Measurements from ENCODE around the gene LRRC3B.

The LRRC3B gene

GRCh38 chr3:26721047-26721446 is 98.5 kb downstream of the LRRC3B start:
- DNase-seq (ENCODE audit: extremely low read depth, low read depth) = no peak
- TF ChIP-seq CTCF (IDR thresholded peaks at IDR 0.05; ENCODE audit: low read depth, low read length) = no peak

GRCh38 chr3:26731843-26732242 is 109.3 kb downstream of the LRRC3B start:
- DNase-seq (ENCODE audit: extremely low read depth, low read depth) = no peak
- no peak for TF ChIP-seq CTCF (IDR thresholded peaks at IDR 0.05; ENCODE audit: low read depth, low read length)

- no peak for DNase-seq (ENCODE audit: extremely low read depth, low read depth)
- no peak for TF ChIP-seq CTCF (IDR thresholded peaks at IDR 0.05; ENCODE audit: low read depth, low read length)
Observed at GRCh38 chr3:26750263-26750662, 127.7 kb downstream of the LRRC3B start.

GRCh38 chr3:26752466-26752865 is 129.9 kb downstream of the LRRC3B start:
- no peak for DNase-seq (ENCODE audit: extremely low read depth, low read depth)
- no peak for TF ChIP-seq CTCF (IDR thresholded peaks at IDR 0.05; ENCODE audit: low read depth, low read length)

- no peak for TF ChIP-seq CTCF (IDR thresholded peaks at IDR 0.05; ENCODE audit: low read depth, low read length)
Observed at GRCh38 chr3:26753095-26753494, 130.5 kb downstream of the LRRC3B start.

GRCh38 chr3:26757978-26758377 is 135.4 kb downstream of the LRRC3B start:
- DNase-seq (ENCODE audit: extremely low read depth, low read depth) = no peak
- no peak for TF ChIP-seq CTCF (IDR thresholded peaks at IDR 0.05; ENCODE audit: low read depth, low read length)

More at GRCh38 chr3:26753095-26753494, 130.5 kb downstream of the LRRC3B start:
- no peak for DNase-seq (ENCODE audit: extremely low read depth, low read depth)
